HG03135 (cell line): ENCODE data around the gene RNF217.
"Not testable (repeated sequence)": the region's sequence is repeated elsewhere in the genome, so short reads cannot be mapped to it uniquely, and the experiment has no call there.

Experiments
- ATAC-seq: cut with Tn5 transposase; IDR thresholded peaks from one replicate; pipeline ENCODE4 v1.9.1; 2021; ENCODE audit warnings: mild to moderate bottlenecking, moderate library complexity; ENCODE audit not compliant: unreplicated experiment

The RNF217 gene

GRCh38 chr6:125050663-125051318 is 88.6 kb downstream of the RNF217 start:
- ATAC-seq, result no peak

- ATAC-seq, result no peak
Observed at GRCh38 chr6:125053809-125054208, 91.6 kb downstream of the RNF217 start.

GRCh38 chr6:125054331-125054730 is 92.1 kb downstream of the RNF217 start:
- ATAC-seq, result no peak

- ATAC-seq, result no peak
Observed at GRCh38 chr6:125057392-125058246, 95.4 kb downstream of the RNF217 start.

GRCh38 chr6:125058546-125058945 is 96.3 kb downstream of the RNF217 start:
- no peak for ATAC-seq

GRCh38 chr6:125063307-125063706 is 101.1 kb downstream of the RNF217 start:
- no peak for ATAC-seq

GRCh38 chr6:125066140-125066539 is 103.9 kb downstream of the RNF217 start:
- no peak for ATAC-seq

- no peak for ATAC-seq
Observed at GRCh38 chr6:125066964-125067363, 104.7 kb downstream of the RNF217 start.

- ATAC-seq, result no peak
Observed at GRCh38 chr6:125067552-125067951, 105.3 kb downstream of the RNF217 start.

- no peak for ATAC-seq
Observed at GRCh38 chr6:125073071-125073470, 110.8 kb downstream of the RNF217 start.

GRCh38 chr6:125074120-125074519 is 111.9 kb downstream of the RNF217 start:
- no peak for ATAC-seq

GRCh38 chr6:125075073-125075472 is 112.8 kb downstream of the RNF217 start:
- not testable (repeated sequence) for ATAC-seq

GRCh38 chr6:125075741-125076481 is 113.7 kb downstream of the RNF217 start:
- ATAC-seq, result no peak

- ATAC-seq, result no peak
Observed at GRCh38 chr6:125076482-125076742, 114.2 kb downstream of the RNF217 start.

- no peak for ATAC-seq
Observed at GRCh38 chr6:125077453-125077852, 115.2 kb downstream of the RNF217 start.

GRCh38 chr6:125078602-125079321 is 116.5 kb downstream of the RNF217 start:
- no peak for ATAC-seq

- no peak for ATAC-seq
Observed at GRCh38 chr6:125082908-125083683, 120.9 kb downstream of the RNF217 start.

- ATAC-seq, result no peak
Observed at GRCh38 chr6:125083684-125083990, 121.4 kb downstream of the RNF217 start.

GRCh38 chr6:125086716-125087115 is 124.5 kb downstream of the RNF217 start:
- no peak for ATAC-seq

- ATAC-seq, result no peak
Observed at GRCh38 chr6:125088963-125089362, 126.7 kb downstream of the RNF217 start.

GRCh38 chr6:125094563-125094962 is 132.3 kb downstream of the RNF217 start:
- no peak for ATAC-seq
